ENCODE measurements around the gene SGIP1.

DNA sequence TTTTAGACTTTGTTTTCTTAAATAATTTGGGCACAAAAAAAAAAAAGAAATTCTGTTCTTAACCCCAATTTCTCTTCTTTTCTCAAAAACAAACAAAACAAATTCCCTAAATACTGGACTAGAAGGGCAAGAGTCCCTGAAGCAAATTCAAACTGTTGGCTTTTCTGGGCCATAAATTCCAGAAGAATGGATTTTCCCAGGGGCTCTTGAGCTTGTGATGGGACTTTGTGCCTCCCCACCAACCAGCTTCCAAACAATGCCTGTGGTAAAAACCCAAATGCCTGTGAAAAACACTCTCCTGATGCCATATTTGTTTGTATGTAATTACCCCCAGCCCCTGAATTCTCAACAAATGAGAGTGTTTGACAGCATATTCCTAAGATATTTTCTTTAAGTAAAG lies 55.4 kb downstream of the SGIP1 start:
- TF ChIP-seq, protein P1, sequence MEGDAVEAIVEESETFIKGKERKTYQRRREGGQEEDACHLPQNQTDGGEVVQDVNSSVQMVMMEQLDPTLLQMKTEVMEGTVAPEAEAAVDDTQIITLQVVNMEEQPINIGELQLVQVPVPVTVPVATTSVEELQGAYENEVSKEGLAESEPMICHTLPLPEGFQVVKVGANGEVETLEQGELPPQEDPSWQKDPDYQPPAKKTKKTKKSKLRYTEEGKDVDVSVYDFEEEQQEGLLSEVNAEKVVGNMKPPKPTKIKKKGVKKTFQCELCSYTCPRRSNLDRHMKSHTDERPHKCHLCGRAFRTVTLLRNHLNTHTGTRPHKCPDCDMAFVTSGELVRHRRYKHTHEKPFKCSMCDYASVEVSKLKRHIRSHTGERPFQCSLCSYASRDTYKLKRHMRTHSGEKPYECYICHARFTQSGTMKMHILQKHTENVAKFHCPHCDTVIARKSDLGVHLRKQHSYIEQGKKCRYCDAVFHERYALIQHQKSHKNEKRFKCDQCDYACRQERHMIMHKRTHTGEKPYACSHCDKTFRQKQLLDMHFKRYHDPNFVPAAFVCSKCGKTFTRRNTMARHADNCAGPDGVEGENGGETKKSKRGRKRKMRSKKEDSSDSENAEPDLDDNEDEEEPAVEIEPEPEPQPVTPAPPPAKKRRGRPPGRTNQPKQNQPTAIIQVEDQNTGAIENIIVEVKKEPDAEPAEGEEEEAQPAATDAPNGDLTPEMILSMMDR (IDR thresholded peaks at IDR 0.05), result no peak
- TF ChIP-seq POLR2A (IDR thresholded peaks at IDR 0.05), result no peak
- TF ChIP-seq EP300 (IDR thresholded peaks at IDR 0.05), result no peak
